ENCODE results near the gene PERCC1. TPM values are rescaled to one million over a fixed set of nuclear protein-coding genes. Genes with fewer than 3 reads are reported as not detected.
A peak's percentile ranks its signal among the peaks of the same experiment; 100 is the strongest.

Gene PERCC1
- total and polyA plus RNA-seq, 9 of the 15 experiments (the other 6 are each of a cell fraction or from before 2014, with no cell fraction given), result not detected

DNA sequence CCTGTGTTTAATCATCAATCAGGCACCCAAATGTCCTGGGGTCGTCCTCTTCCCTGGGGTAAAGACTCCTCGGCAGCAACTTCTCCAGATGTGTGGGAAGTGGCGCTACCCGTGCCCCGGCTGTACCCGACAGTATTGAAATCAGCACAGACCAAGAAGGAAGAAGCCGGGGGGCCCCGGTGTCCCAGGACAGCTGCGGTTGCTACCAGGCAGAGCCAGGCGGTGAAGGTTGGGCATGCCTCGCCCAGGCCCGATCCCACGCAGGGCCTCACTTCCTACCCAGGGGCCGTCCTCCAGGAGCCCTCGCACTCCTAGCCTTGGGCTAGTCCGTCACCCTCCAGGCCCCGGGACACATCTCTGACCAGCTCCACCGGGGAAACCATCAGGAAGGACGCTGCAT is 22.4 kb downstream of the PERCC1 start (continued):
- TF ChIP-seq, protein P1, sequence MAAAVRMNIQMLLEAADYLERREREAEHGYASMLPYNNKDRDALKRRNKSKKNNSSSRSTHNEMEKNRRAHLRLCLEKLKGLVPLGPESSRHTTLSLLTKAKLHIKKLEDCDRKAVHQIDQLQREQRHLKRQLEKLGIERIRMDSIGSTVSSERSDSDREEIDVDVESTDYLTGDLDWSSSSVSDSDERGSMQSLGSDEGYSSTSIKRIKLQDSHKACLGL (CRISPR knock-in tag; IDR thresholded peaks at IDR 0.05; ENCODE audit: borderline replicate concordance, poor library complexity, severe bottlenecking), result no peak

DNA sequence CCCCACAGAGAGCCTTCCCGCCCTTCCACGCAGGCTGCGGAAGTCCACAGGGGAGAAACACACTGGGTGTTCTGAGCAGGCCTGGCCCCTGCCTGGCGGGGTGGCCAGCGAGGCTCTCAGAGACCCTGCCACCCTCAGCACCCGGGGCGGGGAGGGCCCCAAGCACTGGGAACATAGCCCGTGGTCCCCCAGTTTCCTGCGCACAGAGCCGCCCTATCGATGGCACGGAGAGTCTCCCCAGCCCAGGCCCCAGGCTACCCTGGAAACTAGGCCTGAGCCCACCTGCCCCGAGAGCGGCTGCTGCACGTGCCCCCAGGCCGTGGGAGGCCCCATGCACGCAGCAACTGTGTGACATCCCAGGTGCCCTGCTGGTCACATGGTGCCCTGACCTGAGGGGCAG is 23.7 kb downstream of the PERCC1 start:
- no peak overlapping the region for H2AFZ ChIP-seq (ENCODE audit: low read depth, low read length)
- CTCF ChIA-PET (ENCODE audit: low intra/inter-chr PET ratio), result interaction anchor here (0.5 kb wide), 1 partner anchor 158 kb away, joined by 4 read pairs; no protein-coding TSS in a partner anchor

More for the DNA sequence above, 23.7 kb downstream of the PERCC1 start:
- TF ChIP-seq ZNF263 (CRISPR knock-in tag; IDR thresholded peaks at IDR 0.05; ENCODE audit: borderline replicate concordance) (no peak), ZNF830 (CRISPR knock-in tag; IDR thresholded peaks at IDR 0.05) (no peak), ADNP (tag; IDR thresholded peaks at IDR 0.05) (no peak), NUFIP1 (IDR thresholded peaks at IDR 0.05; ENCODE audit: partially characterized antibody) (no peak), RFX7 (CRISPR knock-in tag; IDR thresholded peaks at IDR 0.05) (no peak), CHCHD3 (CRISPR knock-in tag; IDR thresholded peaks at IDR 0.05) (no peak), POLR2G (IDR thresholded peaks at IDR 0.05; ENCODE audit: low read depth, low read length) (peak; percentile 24; the same call in 1 of the 2 replicates), SRSF3 (IDR thresholded peaks at IDR 0.05; ENCODE audit: insufficient read depth, low read length) (no peak)
- Histone ChIP-seq H3K9me3 (replicated peaks; ENCODE audit: control insufficient read depth, insufficient read depth, low read depth, low read length) (no peaks in the 10 kb centered on the region), H3K9me1 (ENCODE audit: control insufficient read depth, insufficient read depth, low read length) (peaks cover 2% of the 10 kb centered on the region), H3K9ac (ENCODE audit: insufficient read depth in 1 of 2, low read depth in 2 of 2, low read length in 2 of 2) (no peak overlapping the region; a peak in 1 of 4 replicates), H3K79me2 (ENCODE audit: control insufficient read depth, insufficient read depth, low read length) (no peaks in the 10 kb centered on the region), H3K4me1 (replicated peaks in 1 of 2; ENCODE audit: control insufficient read depth in 2 of 2, insufficient read depth in 2 of 2, low read length in 2 of 2) (peaks cover 0 to 27% of the 10 kb centered on the region in 2 experiments; a peak in 2 of 5 replicates), H3K4me2 (ENCODE audit: insufficient read depth, low read length) (no peak overlapping the region), H3K36me3 (ENCODE audit: control insufficient read depth, insufficient read depth, low read length) (peaks cover 78% of the 10 kb centered on the region; the same call in 2 of the 3 replicates), H3K27ac (ENCODE audit: extremely low read depth, low read depth, low read length) (no peak overlapping the region), H3K4me3 (no peak overlapping the region), H4K20me1 (replicated peaks; ENCODE audit: control insufficient read depth, insufficient read depth, low read length) (0 out of 2 replicates have a peak, but pooled peaks cover 5% of the 10 kb centered on the region), H3K27me3 (ENCODE audit: control insufficient read depth in 2 of 2, insufficient read depth in 2 of 2, low read length in 2 of 2) (no peaks in the 10 kb centered on the region)
- in situ Hi-C loops (cut with MboI) (no loop called here), intact Hi-C loops (cut with micrococcal nuclease) (no loop called here)
- no peak for DNase-seq (ENCODE audit: extremely low read depth in 1 of 4, low spot score in 3 of 4)
- ATAC-seq, result no peak
- WGBS (ENCODE audit: insufficient coverage, low coverage, missing lambda C conversion rate), result 96% methylated on average over 10 of the region's 17 CpGs
- POLR2A ChIA-PET, result interaction anchor here (0.9 to 1.4 kb wide), 4 partner anchors 8 to 16 kb away, joined by 3 to 4 read pairs (median 3); no protein-coding TSS in a partner anchor
- FAIRE-seq, result no peak
- no TSS peak for BruUV-seq (replicated peaks)

All from K562 (cell line).